Thymus (tissue), 11 donors: ENCODE data around the gene COASY. TPM values are rescaled to one million over a fixed set of nuclear protein-coding genes. Genes with fewer than 3 reads are reported as not detected.

Experiments
- DNase-seq, 9 donors: peaks; one replicate each; pipeline ENCODE4 v3.0.0-alpha.2; 2013; ENCODE audit warnings: low spot score in 9 of 9, low read depth in 6 of 9, missing footprints in 1 of 9
- H3K27ac ChIP-seq, 2 donors: one replicate each; pipeline ENCODE4 v1.5.1; 2013; ENCODE audit warnings: control low read depth in 1 of 2, low read depth in 1 of 2, low read length in 1 of 2, mild to moderate bottlenecking in 1 of 2, moderate library complexity in 1 of 2
- H3K27me3 ChIP-seq, 2 donors: one replicate each; pipeline ENCODE4 v1.5.1; 2013; ENCODE audit warnings: low read length in 1 of 2; ENCODE audit not compliant: control insufficient read depth in 2 of 2, insufficient read depth in 1 of 2
- H3K36me3 ChIP-seq, 2 donors: one replicate each; pipeline ENCODE4 v1.5.1; 2013; ENCODE audit warnings: low read length in 1 of 2, mild to moderate bottlenecking in 1 of 2, moderate library complexity in 1 of 2; ENCODE audit not compliant: control insufficient read depth in 2 of 2, insufficient read depth in 2 of 2
- H3K4me1 ChIP-seq, 2 donors: one replicate each; pipeline ENCODE4 v1.5.1; 2013; ENCODE audit warnings: low read length in 2 of 2; ENCODE audit not compliant: control insufficient read depth in 2 of 2, insufficient read depth in 2 of 2
- H3K4me3 ChIP-seq, 2 donors: one replicate each; pipeline ENCODE4 v1.5.1; 2013; ENCODE audit warnings: low read length in 2 of 2, control low read depth in 1 of 2, mild to moderate bottlenecking in 1 of 2
- H3K9me3 ChIP-seq, 2 donors: one replicate each; pipeline ENCODE4 v1.5.1; 2013; ENCODE audit warnings: low read length in 1 of 2, mild to moderate bottlenecking in 1 of 2; ENCODE audit not compliant: control insufficient read depth in 2 of 2, insufficient read depth in 1 of 2
- WGBS: extraction: QIAGEN DNeasy Blood & Tissue Kit; methylation state at CpG from one replicate; pipeline ENCODE4 v1.1.7; 2013; 5-methylcytosine and 5-hydroxymethylcytosine counted together
- polyA plus RNA-seq: library from polyadenylated mRNA; stranded (reverse); fragments of 200-250 nt; gene quantifications from one replicate; pipeline ENCODE4 v1.2.3, GENCODE V29; 2013
- total RNA-seq: library from RNA; stranded (reverse); fragments of 120-200 nt; gene quantifications from one replicate; pipeline ENCODE4 v1.2.4, GENCODE V29; 2013
- donor health status: healthy.

COASY gene
- total and polyA plus RNA-seq, 2 donors = 20.7 to 89.3 TPM

DNA sequence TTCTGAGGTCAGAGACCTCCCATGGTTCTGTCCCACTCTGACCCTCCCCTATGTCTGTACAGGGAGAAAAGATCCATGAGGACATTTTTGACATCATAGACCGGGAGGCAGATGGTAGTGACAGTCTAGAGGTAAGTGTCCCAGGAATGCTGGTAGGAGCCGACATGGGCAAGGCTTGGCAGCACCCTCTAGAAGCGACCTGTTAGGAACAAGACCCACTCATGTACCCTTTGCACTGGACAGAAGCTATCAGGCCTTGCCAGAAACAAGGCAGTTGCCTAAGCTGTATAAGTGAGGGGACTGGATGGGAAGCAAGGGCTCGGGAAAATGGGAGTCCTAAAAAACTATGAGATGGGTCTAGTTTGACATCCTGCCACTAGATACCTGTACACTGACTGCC, 50.1 kb downstream of the COASY start:
- no peak overlapping the region for H3K27ac ChIP-seq
- no peaks in the 10 kb centered on the region for H3K9me3 ChIP-seq
- H3K36me3 ChIP-seq = peaks cover 40 to 41% of the 10 kb centered on the region in 2 donors
- H3K27me3 ChIP-seq = peaks cover 0 to 2% of the 10 kb centered on the region in 2 donors
- H3K4me1 ChIP-seq = peaks cover 10% of the 10 kb centered on the region in 2 donors
- H3K4me3 ChIP-seq = no peak overlapping the region
- DNase-seq = no peak
- WGBS = 96% methylated on average over 4 of the region's 4 CpGs

DNA sequence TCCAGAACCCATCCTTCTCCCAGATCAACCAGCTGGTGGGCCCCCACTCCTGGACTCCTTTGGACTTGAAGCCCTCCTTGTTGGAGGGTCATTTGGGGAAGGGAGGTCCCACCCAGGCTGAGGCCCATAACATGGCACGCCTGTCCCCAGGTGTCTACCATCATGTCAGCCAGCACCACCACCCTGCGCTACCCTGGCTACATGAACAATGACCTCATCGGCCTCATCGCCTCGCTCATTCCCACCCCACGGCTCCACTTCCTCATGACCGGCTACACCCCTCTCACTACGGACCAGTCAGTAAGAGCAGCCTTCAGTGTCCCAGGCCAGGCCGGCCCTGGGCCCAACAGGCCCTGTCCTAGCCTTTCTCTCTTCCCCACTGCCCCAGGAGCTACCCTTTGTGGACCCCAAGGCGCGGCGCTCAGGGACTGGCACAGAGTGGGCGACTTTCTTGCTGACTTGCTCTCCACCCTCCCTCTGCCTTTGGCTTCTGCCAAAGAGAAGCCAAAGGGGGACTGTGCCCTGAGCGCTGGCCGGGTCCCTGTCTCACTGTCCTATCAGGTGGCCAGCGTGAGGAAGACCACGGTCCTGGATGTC, 51.8 kb downstream of the COASY start:
- Histone ChIP-seq H3K4me1 (peaks cover 16 to 19% of the 10 kb centered on the region in 2 donors), H3K36me3 (peaks cover 40 to 41% of the 10 kb centered on the region in 2 donors), H3K4me3 (no peak overlapping the region), H3K9me3 (no peaks in the 10 kb centered on the region), H3K27ac (no peak overlapping the region), H3K27me3 (peaks cover 0 to 2% of the 10 kb centered on the region in 2 donors)
- WGBS = 98% methylated on average over 17 of the region's 17 CpGs
- DNase-seq = no peak

Other genes with a start within 250 kb of the COASY start
- gene STAT3, start 173.7 kb upstream of the COASY start, total RNA-seq = 69.2 TPM
- 57.6 TPM for gene STAT3, start 173.7 kb upstream of the COASY start, polyA plus RNA-seq
- 16.4 TPM for gene CAVIN1, start 138.9 kb upstream of the COASY start, total RNA-seq
- 47.0 TPM for gene CAVIN1, start 138.9 kb upstream of the COASY start, polyA plus RNA-seq
- 15.4 TPM for gene ATP6V0A1, start 103.3 kb upstream of the COASY start, total RNA-seq
- 47.7 TPM for gene ATP6V0A1, start 103.3 kb upstream of the COASY start, polyA plus RNA-seq
- 10.0 TPM for gene NAGLU, start 25.9 kb upstream of the COASY start, total RNA-seq
- 33.6 TPM for gene NAGLU, start 25.9 kb upstream of the COASY start, polyA plus RNA-seq
- 1.1 TPM for gene HSD17B1, start 9.2 kb upstream of the COASY start, total RNA-seq
- 6.1 TPM for gene HSD17B1, start 9.2 kb upstream of the COASY start, polyA plus RNA-seq
- gene MLX, start 5.0 kb downstream of the COASY start, total RNA-seq = 29.3 TPM
- gene MLX, start 5.0 kb downstream of the COASY start, polyA plus RNA-seq = 45.2 TPM
- 7.2 TPM for gene PSMC3IP, start 15.6 kb downstream of the COASY start, total RNA-seq
- gene PSMC3IP, start 15.6 kb downstream of the COASY start, polyA plus RNA-seq = 5.1 TPM
- 40.0 TPM for gene RETREG3, start 47.2 kb downstream of the COASY start, total RNA-seq
- 33.7 TPM for gene RETREG3, start 47.2 kb downstream of the COASY start, polyA plus RNA-seq
- 24.1 TPM for gene TUBG1, start 47.5 kb downstream of the COASY start, total RNA-seq
- gene TUBG1, start 47.5 kb downstream of the COASY start, polyA plus RNA-seq = 11.4 TPM
- gene TUBG2, start 97.1 kb downstream of the COASY start, total RNA-seq = 3.0 TPM
- 11.3 TPM for gene TUBG2, start 97.1 kb downstream of the COASY start, polyA plus RNA-seq
- 8.2 TPM for gene PLEKHH3, start 114.8 kb downstream of the COASY start, total RNA-seq
- 20.3 TPM for gene PLEKHH3, start 114.8 kb downstream of the COASY start, polyA plus RNA-seq
- 0.80 TPM for gene CCR10, start 119.7 kb downstream of the COASY start, total RNA-seq
- gene CCR10, start 119.7 kb downstream of the COASY start, polyA plus RNA-seq = 1.2 TPM
- gene CNTNAP1, start 120.4 kb downstream of the COASY start, total RNA-seq = 0.76 TPM
- gene CNTNAP1, start 120.4 kb downstream of the COASY start, polyA plus RNA-seq = 2.1 TPM
- 18.5 TPM for gene EZH1, start 182.9 kb downstream of the COASY start, total RNA-seq
- 38.8 TPM for gene EZH1, start 182.9 kb downstream of the COASY start, polyA plus RNA-seq
- gene RAMP2, start 199.1 kb downstream of the COASY start, total RNA-seq = 8.4 TPM
- gene RAMP2, start 199.1 kb downstream of the COASY start, polyA plus RNA-seq = 22.1 TPM
- 75.0 TPM for gene VPS25, start 211.3 kb downstream of the COASY start, total RNA-seq
- 58.3 TPM for gene VPS25, start 211.3 kb downstream of the COASY start, polyA plus RNA-seq
- 0.05 TPM for gene WNK4, start 218.5 kb downstream of the COASY start, total RNA-seq
- gene WNK4, start 218.5 kb downstream of the COASY start, polyA plus RNA-seq = 0.11 TPM
- gene COA3, start 236.6 kb downstream of the COASY start, total RNA-seq = 72.4 TPM
- gene COA3, start 236.6 kb downstream of the COASY start, polyA plus RNA-seq = 95.5 TPM
- gene CNTD1, start 236.7 kb downstream of the COASY start, total RNA-seq = 0.09 TPM
- gene CNTD1, start 236.7 kb downstream of the COASY start, polyA plus RNA-seq = 0.32 TPM